Loucy (cell line): ENCODE data around the gene RNPEPL1.
A peak's percentile ranks its signal among the peaks of the same experiment; 100 is the strongest.

ENCODE experiments used
- H2AFZ ChIP-seq: fragments of 200-600 bp; sonication (generic); 2 replicates; pipeline ENCODE4 v1.6.0; 2016; ENCODE audit warnings: antibody characterized with exemption, mild to moderate bottlenecking, low read length, moderate library complexity
- H3F3A ChIP-seq: fragments of 200-600 bp; 2 replicates; pipeline ENCODE4 v1.6.0; 2016; ENCODE audit warnings: antibody characterized with exemption, low read depth, mild to moderate bottlenecking
- H3K27me3 ChIP-seq: fragments of 200-600 bp; sonication (generic); 2 replicates; pipeline ENCODE4 v1.6.1; 2014; ENCODE audit warnings: low read length, mild to moderate bottlenecking; ENCODE audit not compliant: insufficient read depth, poor library complexity, severe bottlenecking
- H3K36me3 ChIP-seq: fragments of 200-600 bp; sonication (generic); 2 replicates; pipeline ENCODE4 v1.6.1; 2016; ENCODE audit warnings: low read length; ENCODE audit not compliant: insufficient read depth
- H3K4me1 ChIP-seq: fragments of 200-600 bp; sonication (generic); 2 replicates; pipeline ENCODE4 v1.5.1; 2014; ENCODE audit warnings: low read length, mild to moderate bottlenecking; ENCODE audit not compliant: insufficient read depth, poor library complexity, severe bottlenecking
- H3K4me2 ChIP-seq: fragments of 200-600 bp; sonication (generic); 2 replicates; pipeline ENCODE4 v1.6.0; 2014; ENCODE audit warnings: antibody characterized with exemption, low read length, low read depth, mild to moderate bottlenecking; ENCODE audit not compliant: poor library complexity, severe bottlenecking
- H3K4me3 ChIP-seq: fragments of 200-600 bp; sonication (generic); 2 replicates; pipeline ENCODE4 v1.5.1; 2014; ENCODE audit warnings: low read length, mild to moderate bottlenecking, mixed read lengths; ENCODE audit not compliant: poor library complexity, severe bottlenecking
- H3K79me2 ChIP-seq: fragments of 200-600 bp; sonication (generic); 2 replicates; pipeline ENCODE4 v1.6.1; 2014; ENCODE audit warnings: low read length; ENCODE audit not compliant: insufficient read depth
- H3K9ac ChIP-seq: fragments of 200-600 bp; sonication (generic); 2 replicates; pipeline ENCODE4 v1.6.0; 2014; ENCODE audit warnings: mild to moderate bottlenecking, low read depth, low read length, moderate library complexity; ENCODE audit not compliant: poor library complexity, severe bottlenecking
- H3K9me2 ChIP-seq: fragments of 200-600 bp; sonication (generic); replicated peaks from 2 replicates; pipeline ENCODE4 v1.6.1; 2016; ENCODE audit warnings: low read depth, low read length, mixed read lengths
- H3K9me3 ChIP-seq: fragments of 200-600 bp; sonication (generic); 2 replicates; pipeline ENCODE4 v1.6.1; 2014; ENCODE audit warnings: mild to moderate bottlenecking, antibody characterized with exemption, low read length, low read depth; ENCODE audit not compliant: insufficient read depth
- H4K20me1 ChIP-seq: fragments of 200-600 bp; sonication (generic); 2 replicates; pipeline ENCODE4 v1.6.0; 2014; ENCODE audit warnings: antibody characterized with exemption, low read length, mild to moderate bottlenecking; ENCODE audit not compliant: insufficient read depth, poor library complexity, severe bottlenecking
- CTCF ChIP-seq: fragments of 200-600 bp; sonication (generic); conservative IDR thresholded peaks from 2 replicates; pipeline ENCODE4 v1.5.1; 2014; ENCODE audit warnings: mild to moderate bottlenecking, antibody characterized with exemption, low read length
- EZH2phosphoT487 ChIP-seq: fragments of 200-600 bp; IDR thresholded peaks from 2 replicates; pipeline ENCODE4 v1.6.1; 2018; ENCODE audit warnings: antibody characterized with exemption, mild to moderate bottlenecking, moderate library complexity, borderline replicate concordance

Gene RNPEPL1

DNA sequence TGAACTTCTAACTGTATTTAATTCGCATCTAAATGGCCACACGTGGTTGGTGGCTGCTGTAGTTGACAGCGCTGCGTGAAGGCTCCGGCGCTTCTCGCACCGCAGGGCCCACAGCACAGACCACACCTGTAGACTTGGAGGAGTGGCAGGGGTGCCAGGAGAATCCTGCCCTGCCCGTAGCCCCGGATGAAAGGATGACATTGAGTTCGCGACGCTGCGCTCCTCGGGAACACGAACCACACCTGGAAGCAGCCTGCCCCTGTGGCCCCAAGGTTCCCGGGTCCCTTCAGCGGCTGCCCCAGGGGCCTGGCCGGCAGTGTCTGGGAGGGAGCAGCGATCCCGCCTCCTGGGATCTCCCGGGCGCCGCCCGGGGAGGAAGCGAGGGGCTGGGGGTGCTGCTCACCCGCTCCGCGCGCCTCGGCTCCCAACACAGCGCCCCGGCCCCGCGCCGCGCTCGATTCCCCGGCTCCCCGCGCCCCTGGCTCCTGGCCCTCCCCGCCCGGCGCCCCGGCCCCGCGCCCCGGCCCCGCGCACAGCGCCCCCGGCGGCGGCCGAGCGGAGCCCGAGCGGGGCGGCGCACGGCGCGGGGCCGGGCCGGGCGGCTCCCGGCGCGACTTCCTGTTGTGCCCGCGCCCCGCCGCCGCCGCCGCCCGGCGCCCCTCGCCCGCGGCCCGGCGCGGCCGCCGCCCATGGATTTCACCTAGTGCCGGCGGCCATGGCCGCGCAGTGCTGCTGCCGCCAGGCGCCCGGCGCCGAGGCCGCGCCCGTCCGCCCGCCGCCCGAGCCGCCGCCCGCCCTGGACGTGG is at the start of gene RNPEPL1:
RNPEPL1 (plus strand) TSS at position 613 of the 806 bp plus-strand sequence; CDS start at position 716, 103 bp downstream.
- H3K4me3 ChIP-seq = peak within 1 kb of the TSS; percentile 84
- peaks cover 55% of the 10 kb centered on the region for H3K4me1 ChIP-seq
- peak within 1 kb of the TSS; percentile 96 for H3K4me2 ChIP-seq
- H3K9me3 ChIP-seq = no peaks in the 10 kb centered on the region
- TF ChIP-seq EZH2phosphoT487 (no peak), CTCF (no peak)
- no peaks in the 10 kb centered on the region for H3F3A ChIP-seq
- peak within 1 kb of the TSS; percentile 80 for H2AFZ ChIP-seq
- H3K9ac ChIP-seq = peak within 1 kb of the TSS; percentile 82
- peaks cover 32% of the 10 kb centered on the region for H4K20me1 ChIP-seq
- no peaks in the 10 kb centered on the region for H3K36me3 ChIP-seq
- no peaks in the 10 kb centered on the region for H3K27me3 ChIP-seq
- no peaks in the 10 kb centered on the region for H3K9me2 ChIP-seq
- H3K79me2 ChIP-seq = peaks cover 66% of the 10 kb centered on the region

GRCh38 chr2:240518981-240519380 is 49.3 kb upstream of the RNPEPL1 start:
- Histone ChIP-seq H4K20me1 (no peaks in the 10 kb centered on the region), H3K4me2 (no peak overlapping the region), H3K27me3 (no peaks in the 10 kb centered on the region), H3K79me2 (no peaks in the 10 kb centered on the region), H3F3A (no peaks in the 10 kb centered on the region), H3K9me3 (no peaks in the 10 kb centered on the region), H3K4me1 (no peaks in the 10 kb centered on the region), H3K4me3 (no peak overlapping the region), H3K9ac (no peak overlapping the region), H2AFZ (no peak overlapping the region), H3K36me3 (peaks cover 15% of the 10 kb centered on the region; the same call in 1 of the 2 replicates), H3K9me2 (no peaks in the 10 kb centered on the region)
- TF ChIP-seq EZH2phosphoT487 = no peak
- TF ChIP-seq CTCF = no peak

- Histone ChIP-seq H3K27me3 (no peaks in the 10 kb centered on the region), H3K9ac (no peak overlapping the region), H3K9me2 (no peaks in the 10 kb centered on the region), H3F3A (no peaks in the 10 kb centered on the region), H3K4me1 (no peaks in the 10 kb centered on the region), H3K4me2 (no peak overlapping the region), H2AFZ (no peak overlapping the region), H4K20me1 (no peaks in the 10 kb centered on the region), H3K4me3 (no peak overlapping the region), H3K9me3 (no peaks in the 10 kb centered on the region), H3K79me2 (no peaks in the 10 kb centered on the region), H3K36me3 (peaks cover 19% of the 10 kb centered on the region; the same call in 1 of the 2 replicates)
- TF ChIP-seq EZH2phosphoT487 (no peak), CTCF (no peak)
These were observed 48.7 kb upstream of the RNPEPL1 start for GRCh38 chr2:240519396-240520129.
